Measurements from ENCODE around the gene PGBD5. TPM values are rescaled to one million over a fixed set of nuclear protein-coding genes. Genes with fewer than 3 reads are reported as not detected.

Gene PGBD5
- total and polyA plus RNA-seq, 2 of the 13 experiments (the other 11 are each of a cell fraction or from before 2014, with no cell fraction given): 0.04 to 0.13 TPM

DNA sequence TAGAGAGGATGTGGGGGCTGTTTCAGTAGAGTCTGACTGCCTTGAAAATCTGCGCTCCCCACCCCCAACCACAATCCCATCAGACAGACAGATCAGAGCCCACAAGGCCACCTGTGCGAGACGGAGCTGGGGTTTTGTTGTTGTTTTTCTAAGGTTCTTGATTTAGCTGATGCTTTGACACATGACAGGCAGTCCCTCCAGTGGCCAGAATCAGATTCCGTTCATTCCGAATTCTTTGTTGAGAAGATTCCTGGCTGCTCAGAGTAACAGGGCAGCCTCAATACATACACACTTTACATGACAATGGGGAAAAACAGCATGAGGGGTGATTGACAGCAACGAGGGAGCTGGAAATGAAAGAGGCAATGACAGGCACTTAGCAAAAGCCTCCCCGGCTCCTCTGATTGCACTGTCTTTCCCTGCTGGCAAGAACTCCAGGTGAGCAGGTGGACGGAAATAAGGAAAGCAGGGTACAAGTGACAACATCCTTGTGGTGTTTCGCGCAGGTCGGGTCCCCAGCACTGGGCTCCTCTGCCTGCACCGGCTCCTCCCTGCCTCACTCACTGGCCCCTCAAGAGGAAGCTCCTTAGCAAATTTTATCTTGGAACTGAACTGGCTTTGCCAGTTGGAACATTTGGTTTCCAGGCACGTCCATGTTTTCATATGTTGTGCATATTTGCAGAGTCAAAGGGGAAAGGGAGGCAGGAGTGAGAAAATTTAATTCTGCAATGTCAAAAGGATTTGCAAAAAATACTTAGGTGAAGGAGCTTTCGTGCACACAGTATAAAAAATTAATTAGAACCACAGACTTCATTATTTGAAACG, 148.7 kb downstream of the PGBD5 start:
- Histone ChIP-seq H3K79me2 (ENCODE audit: insufficient read depth, low read length) (no peaks in the 10 kb centered on the region), H3K4me3 (replicated peaks in 1 of 3; ENCODE audit: insufficient read depth in 1 of 3, low read depth in 2 of 3, low read length in 3 of 3) (no peak overlapping the region), H3K27ac (ENCODE audit: extremely low read length, insufficient read depth, low read length) (no peak overlapping the region), H3K9ac (ENCODE audit: insufficient read depth, low read depth, low read length) (no peak overlapping the region), H3K36me3 (replicated peaks in 1 of 2; ENCODE audit: control insufficient read depth in 1 of 2, insufficient read depth in 2 of 2, low read length in 2 of 2) (peaks cover 5 to 37% of the 10 kb centered on the region in 2 experiments), H3K9me3 (ENCODE audit: low read length) (no peaks in the 10 kb centered on the region), H4K20me1 (ENCODE audit: insufficient read depth, low read length) (no peaks in the 10 kb centered on the region), H2AFZ (ENCODE audit: low read length) (no peak overlapping the region), H3K27me3 (ENCODE audit: control insufficient read depth in 1 of 2, insufficient read depth in 2 of 2, low read length in 2 of 2) (no peaks in the 10 kb centered on the region), H3K4me2 (ENCODE audit: low read depth, low read length) (no peak overlapping the region), H3K4me1 (ENCODE audit: insufficient read depth, low read length) (no peaks in the 10 kb centered on the region)
- intact Hi-C loops (cut with micrococcal nuclease; ENCODE audit: unreplicated experiment) (no loop called here), in situ Hi-C loops (cut with HindIII; ENCODE audit: extremely low pct_ligation_motif_present, low pct_unique_long_range_greater_than_20kb) (no loop called here)
- POLR2A ChIA-PET: no interaction called here
- DNase-seq (ENCODE audit: low spot score) (no peak), FAIRE-seq (no peak), ATAC-seq (no peak)
- TF ChIP-seq ZNF496 (CRISPR knock-in tag; IDR thresholded peaks at IDR 0.05; ENCODE audit: insufficient replicate concordance) (no peak), ZNF749 (CRISPR knock-in tag; IDR thresholded peaks at IDR 0.05; ENCODE audit: borderline replicate concordance) (no peak), CREM (IDR thresholded peaks at IDR 0.05) (no peak), CREM (CRISPR knock-in tag; IDR thresholded peaks at IDR 0.05) (no peak), GLI4 (CRISPR knock-in tag; IDR thresholded peaks at IDR 0.05; ENCODE audit: borderline replicate concordance) (no peak), FOXK1 (CRISPR knock-in tag; IDR thresholded peaks at IDR 0.05; ENCODE audit: borderline replicate concordance, low read depth) (no peak), FOSL2 (CRISPR knock-in tag; IDR thresholded peaks at IDR 0.05) (no peak), CBX2 (IDR thresholded peaks at IDR 0.05; ENCODE audit: low read depth, low read length) (no peak), CBX2 (CRISPR knock-in tag; IDR thresholded peaks at IDR 0.05; ENCODE audit: low read depth) (no peak), ZNF546 (CRISPR knock-in tag; conservative IDR thresholded peaks at IDR 0.05) (no peak), ZNF263 (CRISPR knock-in tag; IDR thresholded peaks at IDR 0.05) (no peak)
- TF ChIP-seq, protein P1, sequence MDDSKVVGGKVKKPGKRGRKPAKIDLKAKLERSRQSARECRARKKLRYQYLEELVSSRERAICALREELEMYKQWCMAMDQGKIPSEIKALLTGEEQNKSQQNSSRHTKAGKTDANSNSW (CRISPR knock-in tag; IDR thresholded peaks at IDR 0.05; ENCODE audit: borderline replicate concordance): no peak
- TF ChIP-seq, protein P2, sequence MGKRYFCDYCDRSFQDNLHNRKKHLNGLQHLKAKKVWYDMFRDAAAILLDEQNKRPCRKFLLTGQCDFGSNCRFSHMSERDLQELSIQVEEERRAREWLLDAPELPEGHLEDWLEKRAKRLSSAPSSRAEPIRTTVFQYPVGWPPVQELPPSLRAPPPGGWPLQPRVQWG (CRISPR knock-in tag; IDR thresholded peaks at IDR 0.05; ENCODE audit: borderline replicate concordance, low read depth): no peak
- TF ChIP-seq, protein P3, sequence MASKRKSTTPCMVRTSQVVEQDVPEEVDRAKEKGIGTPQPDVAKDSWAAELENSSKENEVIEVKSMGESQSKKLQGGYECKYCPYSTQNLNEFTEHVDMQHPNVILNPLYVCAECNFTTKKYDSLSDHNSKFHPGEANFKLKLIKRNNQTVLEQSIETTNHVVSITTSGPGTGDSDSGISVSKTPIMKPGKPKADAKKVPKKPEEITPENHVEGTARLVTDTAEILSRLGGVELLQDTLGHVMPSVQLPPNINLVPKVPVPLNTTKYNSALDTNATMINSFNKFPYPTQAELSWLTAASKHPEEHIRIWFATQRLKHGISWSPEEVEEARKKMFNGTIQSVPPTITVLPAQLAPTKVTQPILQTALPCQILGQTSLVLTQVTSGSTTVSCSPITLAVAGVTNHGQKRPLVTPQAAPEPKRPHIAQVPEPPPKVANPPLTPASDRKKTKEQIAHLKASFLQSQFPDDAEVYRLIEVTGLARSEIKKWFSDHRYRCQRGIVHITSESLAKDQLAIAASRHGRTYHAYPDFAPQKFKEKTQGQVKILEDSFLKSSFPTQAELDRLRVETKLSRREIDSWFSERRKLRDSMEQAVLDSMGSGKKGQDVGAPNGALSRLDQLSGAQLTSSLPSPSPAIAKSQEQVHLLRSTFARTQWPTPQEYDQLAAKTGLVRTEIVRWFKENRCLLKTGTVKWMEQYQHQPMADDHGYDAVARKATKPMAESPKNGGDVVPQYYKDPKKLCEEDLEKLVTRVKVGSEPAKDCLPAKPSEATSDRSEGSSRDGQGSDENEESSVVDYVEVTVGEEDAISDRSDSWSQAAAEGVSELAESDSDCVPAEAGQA (IDR thresholded peaks at IDR 0.05; ENCODE audit: low read depth): no peak
- TF ChIP-seq, protein P3 (CRISPR knock-in tag; IDR thresholded peaks at IDR 0.05; ENCODE audit: borderline replicate concordance): no peak
- BruUV-seq (replicated peaks): no TSS peak
- CTCF ChIA-PET (ENCODE audit: low intra/inter-chr PET ratio, low total read pairs): no interaction called here
- WGBS (ENCODE audit: low lambda C conversion rate): 93% methylated on average over 15 of the region's 15 CpGs
